ENCODE results near the gene SH3BP4. TPM values are rescaled to one million over a fixed set of nuclear protein-coding genes. Genes with fewer than 3 reads are reported as not detected.

Gene SH3BP4
- total RNA-seq, 1 donor from 2014 or later, result 20.0 TPM

DNA sequence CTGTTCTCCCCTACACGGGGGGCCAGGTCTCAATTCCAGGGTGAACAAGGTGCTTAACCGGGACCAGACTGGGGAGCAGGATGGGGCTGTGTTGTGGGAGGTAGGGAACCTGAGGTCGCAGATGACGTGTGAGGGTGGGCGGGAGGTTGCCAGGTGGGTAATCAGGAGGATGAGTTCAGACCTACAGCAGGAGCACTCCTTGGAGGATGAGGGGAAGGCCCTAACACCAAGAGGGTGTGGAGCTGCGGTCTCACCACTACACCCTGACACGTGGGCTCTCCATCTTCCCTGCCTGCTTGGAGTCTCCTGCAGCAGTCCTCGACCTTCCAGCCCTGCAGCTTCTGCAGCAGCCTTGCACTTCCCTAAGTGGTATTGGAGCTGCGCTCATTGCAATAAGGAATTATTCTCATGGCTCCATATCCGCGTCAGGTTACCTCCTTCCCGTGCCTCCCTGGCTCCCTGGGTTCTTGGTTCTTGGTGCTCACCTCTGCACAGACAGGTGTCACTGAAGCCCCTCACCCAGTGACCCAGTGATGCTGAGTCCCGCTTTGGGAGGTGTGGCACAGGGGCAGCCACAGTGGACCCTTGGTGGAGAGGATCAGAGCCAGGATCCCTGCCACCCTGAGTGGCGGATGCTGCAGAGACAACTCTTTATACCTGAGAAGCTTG lies 15.5 kb downstream of the SH3BP4 start:
- no peak for DNase-seq

DNA sequence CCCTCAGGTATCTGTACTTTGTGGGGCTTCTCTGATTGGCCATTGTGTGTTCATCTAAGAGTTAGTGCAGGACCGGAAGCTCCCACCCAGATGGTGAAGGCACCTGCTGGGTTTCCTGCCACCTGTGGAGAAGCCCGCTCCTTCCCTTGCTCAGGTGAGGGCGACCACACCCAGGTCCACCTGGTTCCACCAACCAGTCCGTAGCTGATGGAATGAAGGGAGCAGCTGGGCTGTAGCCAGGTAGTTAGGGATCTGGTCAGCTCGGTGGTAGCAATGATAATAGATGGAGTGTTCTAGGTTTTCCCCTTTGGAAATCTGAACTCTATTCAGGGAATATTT lies 16.0 kb downstream of the SH3BP4 start:
- DNase-seq, result no peak

DNA sequence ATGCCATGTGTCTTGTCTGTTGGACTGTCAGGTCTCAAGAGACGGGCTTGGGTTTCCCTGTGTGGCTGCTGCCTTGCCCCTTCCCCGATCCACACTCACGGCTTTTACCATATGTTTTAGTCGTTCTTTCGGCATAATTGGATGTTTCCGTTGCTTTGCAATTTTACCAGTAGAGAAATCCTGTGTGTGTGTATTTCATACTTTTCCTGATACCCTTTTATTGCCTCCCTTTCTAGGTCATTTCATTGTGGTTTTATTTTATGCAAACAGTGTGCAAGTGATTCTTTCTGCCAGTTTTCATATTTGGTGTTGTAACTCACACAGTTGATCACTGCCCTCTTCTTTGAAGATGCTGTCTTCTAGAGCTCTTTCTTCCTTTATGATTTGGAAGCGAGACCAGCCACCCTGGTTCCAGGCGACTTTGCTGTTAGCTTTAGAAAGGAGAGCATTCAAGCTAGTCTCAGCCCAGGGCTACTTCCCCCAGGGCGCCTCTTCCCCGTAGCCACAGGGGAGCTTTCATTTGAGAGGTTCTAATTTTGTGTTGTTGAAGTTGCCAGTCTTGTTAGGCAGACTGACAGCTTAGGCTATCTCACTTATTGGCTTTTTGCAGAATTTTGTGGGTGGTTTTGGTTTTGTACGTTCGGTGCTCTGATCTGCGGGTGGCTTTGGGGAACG lies 17.0 kb downstream of the SH3BP4 start:
- DNase-seq, result no peak

DNA sequence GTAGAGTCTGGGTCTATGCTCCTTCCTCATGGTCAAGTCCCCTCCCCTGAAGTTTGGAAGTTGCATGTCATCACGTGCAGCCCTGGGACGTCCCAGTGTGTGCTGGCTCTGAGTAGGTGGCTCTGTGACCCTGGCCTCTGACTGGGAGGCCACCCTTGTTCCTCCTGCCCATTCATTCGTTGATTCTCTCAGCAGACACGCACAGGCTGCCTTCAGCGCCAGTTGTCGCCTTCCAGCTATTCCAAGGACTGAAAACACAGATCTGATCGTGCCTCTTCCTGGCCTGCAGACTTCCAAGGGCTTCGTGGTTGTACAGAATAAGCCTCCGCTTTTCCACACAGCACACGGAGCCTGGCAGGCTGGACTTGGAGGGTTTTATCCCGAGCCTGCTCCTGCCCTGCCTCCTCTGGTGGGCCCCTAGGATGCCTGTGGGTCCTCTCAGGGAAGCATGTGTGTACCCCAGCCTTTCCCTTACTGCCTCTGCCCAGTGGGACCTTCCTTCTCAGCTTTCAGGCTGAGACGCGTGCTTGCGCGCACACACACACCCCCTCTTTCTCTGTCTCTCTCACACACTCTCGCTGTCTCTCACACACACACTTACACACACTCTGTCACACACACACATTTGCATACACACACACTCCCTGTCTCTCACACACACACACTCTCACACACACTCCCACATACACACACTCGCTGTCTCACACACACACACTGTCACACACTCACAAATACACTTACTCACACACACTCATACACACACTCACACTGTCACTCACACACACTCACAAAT lies 17.7 kb downstream of the SH3BP4 start:
- DNase-seq, result peak; percentile 62

DNA sequence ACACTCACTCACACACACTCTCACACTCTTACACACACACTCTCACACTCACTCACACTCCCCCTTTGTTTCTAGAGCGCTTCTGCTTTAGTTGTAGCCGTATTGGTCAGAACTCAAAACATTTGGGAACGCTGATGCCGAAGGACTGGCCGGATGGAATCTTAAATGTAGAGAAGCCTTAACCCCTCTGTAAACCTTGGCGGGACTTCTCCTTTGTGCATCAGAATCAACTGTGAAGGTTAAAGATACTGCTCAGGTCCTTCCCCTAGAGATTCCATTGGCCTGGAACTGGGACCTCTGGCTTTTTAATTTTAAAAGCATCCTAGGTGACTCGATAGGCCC lies 18.3 kb downstream of the SH3BP4 start:
- DNase-seq, result no peak

DNA sequence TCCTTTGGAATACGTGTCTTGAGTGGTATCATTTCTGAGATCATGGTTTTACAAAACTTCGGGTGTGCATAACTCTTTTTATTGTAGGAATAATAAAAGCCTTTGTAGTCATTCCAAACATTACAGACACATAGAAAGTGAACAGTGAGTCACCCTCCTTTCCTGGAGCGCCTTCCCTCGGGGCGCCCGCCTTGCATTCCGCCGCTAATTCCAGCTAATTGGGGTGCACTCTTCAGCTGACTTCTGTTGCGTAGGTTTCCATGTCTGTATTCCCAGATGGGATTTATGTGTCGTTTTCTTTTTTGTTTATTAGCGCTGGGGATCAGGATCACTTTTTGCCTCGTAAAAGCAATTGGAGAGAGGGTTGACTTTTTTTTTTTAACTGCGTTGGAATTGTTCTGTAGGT lies 18.7 kb downstream of the SH3BP4 start:
- no peak for DNase-seq

DNA sequence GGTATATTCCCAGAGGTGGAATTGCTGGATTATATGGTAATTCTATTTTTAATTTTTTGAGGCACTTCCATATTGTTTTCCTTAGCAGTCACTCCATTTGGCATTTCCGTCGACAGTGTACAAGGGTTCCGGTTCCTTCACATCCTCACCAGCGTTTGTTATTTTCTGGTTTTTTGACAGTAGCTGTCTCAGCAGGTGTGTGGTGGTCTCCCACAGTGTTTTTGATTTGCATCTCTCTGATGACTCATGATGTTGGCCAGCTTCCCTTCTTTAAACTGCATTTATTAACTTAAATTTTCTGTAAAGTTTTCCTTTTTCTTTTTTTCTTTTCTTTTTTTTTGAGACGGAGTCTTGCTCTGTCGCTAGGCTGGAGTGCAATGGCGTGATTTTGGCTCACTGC lies 19.7 kb downstream of the SH3BP4 start:
- DNase-seq, result no peak

DNA sequence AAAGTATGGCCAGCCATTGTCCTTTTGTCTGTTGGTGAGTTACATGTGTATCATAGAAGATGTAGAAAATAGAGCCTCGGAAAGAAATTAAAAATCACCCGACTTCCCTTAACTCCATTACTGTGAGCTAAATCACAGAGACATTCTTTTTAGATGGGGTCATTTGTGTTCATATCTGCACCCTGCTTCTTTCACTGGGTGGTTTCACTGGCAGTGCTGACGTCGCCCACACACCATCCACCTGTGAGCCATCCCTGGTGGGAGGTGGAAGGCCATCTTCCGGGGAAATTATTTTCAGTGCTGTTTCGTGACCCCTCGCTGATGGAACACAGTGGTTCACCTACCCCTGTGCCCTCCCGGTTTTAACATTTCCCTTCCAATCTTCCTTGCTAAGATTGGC lies 21.2 kb downstream of the SH3BP4 start:
- DNase-seq, result no peak

DNA sequence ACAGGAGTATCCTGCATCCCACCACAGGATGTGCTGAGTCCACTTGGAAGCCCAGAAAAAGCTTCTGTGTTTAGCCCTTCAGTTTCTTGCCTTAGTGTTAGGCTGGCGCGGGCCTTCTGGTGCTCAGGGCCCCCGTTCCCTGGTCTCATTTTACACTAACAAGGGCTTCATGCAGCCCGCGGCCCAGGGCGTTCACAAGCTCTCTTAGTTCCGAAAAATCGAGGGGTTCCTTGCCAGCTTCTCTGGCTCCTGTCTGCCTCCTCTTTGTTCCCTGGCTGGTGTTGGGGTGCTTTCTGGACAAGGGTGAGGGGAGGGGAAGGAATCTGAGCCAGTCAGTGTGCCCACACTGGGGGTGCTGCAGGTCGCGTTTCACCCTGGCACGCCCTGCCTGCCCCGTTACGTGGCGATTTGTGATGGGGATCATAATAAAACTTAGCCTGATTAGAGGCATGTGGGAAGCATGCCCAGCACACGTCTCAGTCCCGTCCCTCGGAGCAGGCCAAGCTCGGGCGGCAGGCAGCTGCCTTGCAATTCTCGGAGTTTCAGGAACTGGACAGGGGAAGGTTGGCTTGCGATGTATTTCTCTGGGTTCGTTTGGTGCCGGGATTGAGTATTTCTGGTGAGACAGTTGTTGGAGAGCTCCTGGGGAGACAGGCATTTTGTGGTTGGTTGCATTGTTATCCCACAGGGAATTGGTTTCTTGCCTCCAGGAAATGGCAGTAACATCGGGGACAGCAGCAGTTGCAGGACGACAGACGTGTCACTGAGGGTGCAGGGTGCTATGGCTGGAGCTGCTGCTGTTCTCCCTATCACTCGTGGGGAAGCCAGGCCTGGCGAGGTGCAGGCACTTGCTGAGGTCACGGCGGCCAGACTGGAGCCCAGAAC lies 22.9 kb downstream of the SH3BP4 start:
- DNase-seq, result peak; percentile 92

DNA sequence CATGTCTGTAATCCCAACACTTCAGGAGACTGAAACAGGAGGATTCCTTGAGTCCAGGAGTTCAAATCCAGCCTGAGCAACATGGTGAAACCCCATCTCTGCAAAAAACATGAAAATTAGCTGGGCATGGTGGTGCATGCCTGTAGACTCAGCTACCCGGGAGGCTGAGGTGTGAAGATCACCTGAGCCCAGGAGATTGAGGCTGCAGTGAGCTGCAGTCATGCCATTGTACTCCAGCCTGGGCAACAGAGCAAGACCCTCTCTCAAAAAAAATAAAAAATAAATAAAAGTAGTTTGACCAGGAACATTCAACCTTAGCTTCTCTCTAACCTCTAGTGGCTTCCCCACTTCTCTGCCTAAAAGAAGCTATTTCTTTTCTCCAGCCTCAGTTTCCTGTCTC lies 23.8 kb downstream of the SH3BP4 start:
- no peak for DNase-seq

DNA sequence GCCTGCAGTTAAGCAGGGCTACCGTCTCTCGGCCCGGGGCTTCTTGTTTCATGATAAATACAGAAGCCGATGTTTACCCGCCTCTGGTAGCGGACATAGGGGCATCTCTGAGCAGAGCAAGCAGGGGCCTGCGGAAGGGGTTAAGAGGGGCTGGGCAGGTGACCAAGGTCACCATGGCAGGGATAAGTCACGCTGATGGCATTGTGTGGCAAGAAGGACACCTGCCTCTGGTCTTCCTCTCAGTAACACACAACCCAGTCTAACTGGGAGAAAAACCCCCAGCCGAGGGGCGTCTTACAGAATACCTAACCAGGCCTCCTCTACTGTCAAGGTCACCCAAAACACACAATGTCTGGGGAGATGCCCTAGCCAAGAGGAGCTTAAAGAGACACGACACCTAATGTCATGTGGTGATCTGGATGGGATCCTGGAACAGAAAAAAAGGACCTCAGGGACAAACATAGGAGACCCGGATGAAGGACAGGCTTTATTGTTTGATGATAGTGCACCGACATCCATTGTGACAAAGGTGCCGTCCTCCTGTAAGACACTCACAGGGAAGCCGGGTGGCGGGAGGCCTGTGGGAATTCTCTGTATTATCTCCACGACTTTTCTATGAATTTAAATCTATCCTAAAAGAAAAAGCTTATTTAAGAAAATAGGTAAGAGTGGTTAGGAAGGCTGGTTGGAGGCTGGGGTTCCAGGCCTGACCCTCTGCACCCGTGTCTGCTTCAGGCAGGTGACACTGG lies 24.8 kb downstream of the SH3BP4 start:
- DNase-seq, result no peak

DNA sequence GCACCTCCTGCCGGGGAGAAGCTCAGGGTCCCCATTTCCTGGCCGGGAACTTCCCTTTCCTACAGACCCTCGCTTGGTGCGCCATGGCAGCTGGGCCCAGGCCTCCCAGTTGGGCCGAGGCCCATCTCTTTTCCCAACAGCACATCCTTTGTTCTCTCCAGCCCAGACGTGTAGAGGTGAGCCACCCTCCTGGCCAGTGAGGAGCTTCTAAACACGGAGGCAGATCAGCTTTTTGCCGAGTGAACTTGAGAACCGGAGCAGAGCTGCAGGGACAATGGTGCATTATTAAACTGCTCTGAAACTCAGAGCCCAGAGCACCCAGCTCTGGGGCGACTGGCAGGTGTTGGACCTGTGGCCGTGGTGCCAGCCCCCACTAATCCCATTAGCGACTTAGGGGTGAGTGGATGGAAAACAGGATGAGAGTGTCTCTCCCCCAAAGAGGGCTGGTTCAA lies 25.4 kb downstream of the SH3BP4 start:
- DNase-seq, result no peak

DNA sequence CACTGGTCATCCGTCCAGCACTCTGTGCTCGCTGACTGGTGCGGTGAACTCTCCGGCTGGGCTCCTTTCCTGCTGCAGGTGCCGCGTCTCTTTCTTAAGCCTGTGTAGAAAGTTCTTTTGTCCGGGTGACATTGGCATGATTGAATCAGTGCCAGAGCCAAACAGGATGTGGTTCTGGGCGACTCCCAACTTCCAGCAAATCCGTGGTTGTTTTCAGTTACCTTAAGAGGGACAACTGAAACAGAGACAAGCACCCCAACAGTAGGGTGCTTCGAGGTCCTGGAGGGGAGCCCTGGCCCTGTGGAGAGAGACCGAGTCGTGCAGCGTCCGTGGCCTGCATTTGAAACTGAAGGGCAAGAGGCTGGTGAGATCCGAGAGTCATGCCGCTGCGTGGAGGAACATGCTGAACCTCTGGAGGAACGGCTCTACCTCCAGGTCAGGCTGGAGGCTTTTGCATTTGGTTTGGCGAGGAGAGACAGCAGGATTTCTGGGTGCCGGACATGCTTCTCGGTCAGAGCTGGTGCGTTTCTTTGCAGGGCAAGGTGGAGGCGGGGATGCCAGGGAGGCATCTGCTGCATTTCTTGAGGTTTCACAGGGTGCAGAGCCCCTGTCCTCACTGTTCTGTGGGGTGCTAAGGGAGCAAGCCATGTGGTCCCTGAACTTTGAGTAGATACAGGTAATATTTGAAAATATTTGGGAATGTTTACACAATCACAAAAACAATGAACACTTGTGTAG lies 26.8 kb downstream of the SH3BP4 start:
- no peak for DNase-seq

DNA sequence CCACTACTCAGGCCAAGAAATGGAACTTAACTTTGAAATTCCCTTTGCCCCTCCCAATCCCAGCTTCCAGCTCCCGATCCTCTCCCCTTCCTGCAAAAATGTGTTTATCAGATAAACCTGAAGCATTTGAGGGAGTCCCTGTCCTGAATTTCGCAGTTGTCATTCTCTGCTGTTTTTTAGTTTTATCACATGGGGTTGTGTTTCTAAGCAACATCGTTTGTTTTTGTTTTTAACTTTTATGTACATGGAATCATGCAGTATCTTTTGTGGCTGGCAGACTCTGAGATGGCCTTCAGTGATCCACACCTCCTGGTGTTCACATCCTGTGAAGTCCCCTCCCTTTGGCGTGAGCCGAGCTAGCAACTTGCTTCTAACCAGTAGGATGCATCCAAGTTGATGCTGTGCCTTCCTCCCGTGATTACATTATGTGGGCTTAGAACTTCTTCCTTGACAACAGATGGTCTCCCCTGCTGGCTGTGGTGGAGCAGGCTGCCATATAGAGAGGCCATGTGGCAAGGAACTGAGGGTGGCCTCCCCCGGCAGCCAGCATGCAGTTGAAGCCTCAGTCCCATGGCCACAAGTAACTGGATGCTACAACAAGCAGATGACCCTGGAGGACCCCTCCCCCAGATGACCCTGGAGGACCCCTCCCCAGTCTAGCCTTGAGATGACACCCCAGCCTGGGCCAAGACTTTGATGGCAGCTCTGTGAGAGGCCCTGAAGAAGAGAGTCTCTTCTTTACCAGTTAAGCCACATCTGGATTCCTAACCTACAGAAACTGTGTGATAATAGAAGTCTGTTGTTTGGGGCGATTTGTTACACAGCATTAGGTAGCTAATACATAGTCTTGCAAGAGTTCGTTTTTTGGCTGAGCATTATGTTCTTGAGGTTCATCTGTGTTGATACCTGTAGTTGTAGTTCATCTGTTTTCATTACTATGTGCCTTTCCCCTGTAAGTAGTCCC lies 27.7 kb downstream of the SH3BP4 start:
- no peak for DNase-seq

DNA sequence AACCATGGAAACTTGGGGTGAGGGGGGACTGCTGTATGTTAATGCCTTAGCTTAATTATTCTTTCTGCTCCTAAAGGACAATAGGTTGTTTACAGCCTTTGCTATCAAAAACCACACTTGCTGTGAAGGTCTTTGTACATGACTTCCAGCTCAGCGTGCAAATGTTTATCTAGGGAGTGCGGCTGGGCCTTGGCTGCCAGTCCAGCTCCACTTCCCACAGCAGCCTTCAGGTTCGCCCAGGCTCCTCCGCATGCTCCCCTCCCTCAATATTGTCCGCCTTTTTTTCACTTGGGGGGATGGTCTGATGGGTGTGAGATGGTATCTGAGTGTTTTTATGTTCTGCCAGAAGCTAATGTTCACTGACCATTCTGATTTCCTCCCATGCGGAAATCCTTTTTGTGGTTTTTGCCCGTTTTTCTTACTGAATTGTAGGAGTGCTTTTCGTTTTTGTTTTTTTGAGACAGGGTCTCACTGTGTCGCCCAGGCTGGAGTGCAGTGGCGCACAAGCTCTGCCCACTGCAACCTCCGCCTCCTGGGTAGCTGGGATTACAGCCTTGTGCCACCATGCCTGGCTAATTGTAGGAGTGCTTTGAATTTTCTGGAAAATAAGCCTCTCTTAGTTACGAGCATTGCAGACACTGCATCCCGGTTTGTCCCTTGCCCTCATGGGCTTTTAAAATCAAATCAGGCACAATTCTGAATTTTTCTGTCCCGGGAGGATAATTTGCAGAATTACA lies 28.8 kb downstream of the SH3BP4 start:
- DNase-seq, result no peak

DNA sequence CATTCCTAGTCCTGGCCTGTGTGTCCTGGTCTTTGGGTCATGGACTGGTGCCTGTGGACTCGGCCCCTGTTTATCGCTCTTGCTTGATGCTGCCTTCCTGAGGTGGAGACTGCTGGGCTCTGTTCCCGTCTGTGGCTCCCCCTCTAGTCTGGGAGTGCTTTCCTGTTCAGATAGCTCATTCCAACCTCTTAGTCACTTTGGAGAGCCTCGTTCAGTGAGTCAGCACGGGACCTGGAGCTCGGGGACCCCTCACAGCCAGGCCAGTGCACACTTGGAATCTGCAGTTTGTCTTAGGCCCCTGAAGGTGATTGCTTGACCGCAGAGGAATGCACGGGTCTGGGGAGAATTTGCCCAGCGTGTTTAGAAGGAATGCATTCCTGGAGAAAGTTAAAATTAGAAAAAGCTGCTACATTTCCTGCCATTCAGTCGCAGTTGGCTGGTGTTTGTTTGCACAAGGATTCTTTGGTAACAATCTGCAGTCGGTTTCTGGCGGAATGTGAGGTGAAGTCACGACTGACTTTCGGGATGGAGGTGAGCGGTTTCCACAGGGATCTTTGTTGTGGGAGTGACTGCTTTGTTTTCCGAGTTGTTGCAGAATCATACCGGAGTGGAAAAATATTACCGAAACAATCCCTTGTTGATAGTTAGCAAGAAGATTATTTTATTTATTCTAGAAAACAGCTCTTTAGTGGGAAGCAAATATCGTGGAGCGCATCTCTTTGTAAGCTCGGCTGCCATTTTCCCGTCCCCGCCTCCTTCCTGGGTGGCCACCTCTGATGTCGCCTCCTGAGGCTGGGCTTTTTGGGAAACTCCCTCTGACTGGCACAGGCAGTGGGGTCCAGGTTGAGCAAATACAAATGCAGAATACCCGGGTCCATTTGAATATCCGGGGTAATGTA lies 29.6 kb downstream of the SH3BP4 start:
- peak; percentile 69 for DNase-seq

DNA sequence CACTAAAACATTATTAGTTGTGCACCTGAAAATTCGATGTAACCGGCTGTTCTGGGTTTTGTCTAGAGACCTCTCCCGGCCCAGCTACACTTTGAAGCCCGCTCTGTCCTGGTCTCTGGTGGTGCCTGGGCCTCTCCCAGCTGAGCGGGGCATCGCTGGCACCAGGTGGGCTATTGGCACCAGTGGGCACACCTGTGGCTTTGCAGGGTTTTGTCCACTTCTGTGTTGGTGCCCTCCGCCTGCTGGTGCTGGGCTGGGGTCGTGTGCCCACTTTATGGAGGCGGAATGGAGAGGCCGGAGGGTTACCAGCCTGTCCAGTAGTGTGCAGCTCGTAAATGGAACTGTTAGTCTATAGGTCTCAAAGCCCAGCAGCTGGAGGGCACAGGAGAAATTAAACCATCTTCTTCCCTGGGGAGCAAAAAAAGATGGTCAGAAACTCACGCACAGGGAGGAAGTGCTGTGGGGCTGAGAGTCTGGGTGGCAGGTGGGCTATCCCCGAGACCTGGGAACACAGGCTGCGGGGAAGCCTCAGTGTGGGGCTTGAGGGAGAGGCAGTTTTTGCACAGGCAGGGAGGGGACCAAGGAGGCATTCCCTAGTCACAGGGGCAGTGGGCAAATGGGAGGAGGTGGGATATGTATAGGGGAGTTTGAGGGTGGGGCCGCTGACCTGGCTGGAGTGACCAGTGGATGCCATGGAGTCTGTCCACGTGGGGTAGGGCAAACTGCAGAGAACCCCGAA lies 30.4 kb downstream of the SH3BP4 start:
- no peak for DNase-seq

Measured in tongue (tissue), 2 donors.